SKM-1 treated with dmso at 0.1 percent for 144 hours (cell line): ENCODE measurements around the gene CCDC141.

ENCODE experiments used
- DNase-seq: peaks from one replicate; lab custom pipeline; 2025; ENCODE audit not compliant: unreplicated experiment; lab: John Stamatoyannopoulos, UW

CCDC141 gene

DNA sequence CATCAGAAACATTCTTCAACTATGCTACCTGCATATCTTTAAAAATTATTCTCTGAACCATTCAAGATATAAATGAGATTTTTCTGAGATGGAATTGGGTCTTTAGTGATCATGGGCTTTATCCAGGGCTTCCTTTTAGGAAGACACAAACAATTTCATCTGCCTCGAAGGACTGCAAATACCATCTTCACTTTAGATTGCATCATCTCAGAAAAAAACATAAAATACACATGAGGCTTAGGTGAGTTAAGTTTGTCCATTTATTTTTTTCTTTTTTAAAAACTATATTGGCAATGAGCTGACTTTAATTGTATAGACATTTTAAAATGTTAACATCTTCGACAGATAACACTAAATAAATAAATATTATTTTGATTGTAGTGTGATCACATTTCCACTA is 262.8 kb downstream of the CCDC141 start:
- no peak for DNase-seq

DNA sequence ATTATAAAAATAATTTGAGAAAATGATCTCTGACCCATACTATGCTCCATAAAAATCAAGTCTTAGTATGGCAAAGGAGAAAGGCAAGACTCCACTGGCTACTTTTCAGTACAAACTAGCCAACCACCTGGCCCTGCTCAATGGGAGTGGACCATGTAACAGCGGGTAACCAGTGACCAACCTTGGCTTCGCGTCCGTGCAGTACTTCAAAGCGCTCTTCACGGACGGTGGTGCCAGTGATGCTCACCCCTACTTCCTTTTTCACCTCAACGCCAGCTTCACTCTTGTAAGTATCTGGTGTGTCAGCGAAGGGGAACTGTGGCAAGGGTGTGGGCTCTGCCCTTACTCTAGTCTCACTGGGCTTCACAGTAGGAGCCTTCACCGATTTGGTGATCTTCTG is 266.0 kb downstream of the CCDC141 start:
- DNase-seq: no peak

DNA sequence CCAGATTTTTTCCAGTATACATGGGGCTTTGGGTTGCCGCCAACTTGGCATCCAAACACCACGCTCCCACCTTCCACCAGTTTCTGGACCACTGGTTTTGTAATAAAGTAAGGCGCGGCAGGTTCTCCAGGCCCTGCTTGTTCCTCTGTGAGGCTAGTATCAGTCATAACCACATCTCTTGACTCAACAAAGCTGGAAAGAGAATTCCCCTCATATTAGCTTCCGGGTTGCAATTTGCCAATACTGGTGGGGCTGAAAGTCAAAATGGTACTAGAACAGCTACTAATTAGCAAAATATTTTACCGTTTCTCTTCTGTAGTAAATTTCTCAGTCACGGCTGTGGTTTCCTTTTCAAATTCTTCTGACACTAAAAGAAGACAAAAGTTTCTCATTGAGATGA is 267.7 kb downstream of the CCDC141 start:
- no peak for DNase-seq
